Measurements from ENCODE around the gene APBA1. TPM values are rescaled to one million over a fixed set of nuclear protein-coding genes. Genes with fewer than 3 reads are reported as not detected.

Gene APBA1
- total RNA-seq, 1 experiment from 2014 or later: 0.53 TPM

DNA sequence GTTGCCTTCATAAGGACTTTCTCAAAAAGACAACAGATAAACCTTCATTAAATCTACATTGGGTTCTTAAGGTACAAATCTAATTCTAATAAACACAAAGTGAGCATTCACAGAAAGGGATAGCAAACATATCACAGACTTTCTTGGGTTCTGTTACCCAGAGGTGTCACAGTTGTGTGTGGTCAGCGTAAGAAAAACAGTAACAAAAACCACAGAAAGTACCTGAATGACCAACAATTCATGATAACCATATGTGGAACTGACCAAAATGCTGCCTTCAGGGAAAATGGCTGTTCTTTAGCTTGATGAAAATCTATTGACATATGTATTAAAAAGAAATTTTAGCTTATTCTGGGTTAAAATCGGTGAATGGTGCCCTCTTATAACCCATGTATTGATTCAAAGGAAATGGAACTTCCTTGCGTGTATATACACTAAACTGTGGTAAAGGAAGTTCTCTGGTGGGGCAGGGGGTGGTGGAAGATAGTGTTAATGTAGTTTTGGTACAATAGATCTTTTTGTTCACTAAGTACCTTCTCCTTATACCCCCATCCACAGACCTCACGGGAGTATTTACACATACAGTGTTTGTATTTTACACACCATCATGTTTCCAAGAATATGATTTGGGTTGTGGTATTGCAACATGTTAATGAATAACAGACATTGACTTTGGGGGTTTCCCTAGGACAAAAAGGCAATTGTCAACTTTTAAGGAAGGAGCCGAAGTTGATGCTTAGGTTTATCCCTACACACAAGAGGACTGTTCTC lies 152.5 kb downstream of the APBA1 start:
- Histone ChIP-seq H3K4me3 (no peak overlapping the region), H3K36me3 (no peaks in the 10 kb centered on the region), H3K9me3 (replicated peaks) (no peaks in the 10 kb centered on the region), H3K27me3 (no peaks in the 10 kb centered on the region), H3K27ac (no peak overlapping the region), H3K4me1 (no peaks in the 10 kb centered on the region)
- DNase-seq: no peak

DNA sequence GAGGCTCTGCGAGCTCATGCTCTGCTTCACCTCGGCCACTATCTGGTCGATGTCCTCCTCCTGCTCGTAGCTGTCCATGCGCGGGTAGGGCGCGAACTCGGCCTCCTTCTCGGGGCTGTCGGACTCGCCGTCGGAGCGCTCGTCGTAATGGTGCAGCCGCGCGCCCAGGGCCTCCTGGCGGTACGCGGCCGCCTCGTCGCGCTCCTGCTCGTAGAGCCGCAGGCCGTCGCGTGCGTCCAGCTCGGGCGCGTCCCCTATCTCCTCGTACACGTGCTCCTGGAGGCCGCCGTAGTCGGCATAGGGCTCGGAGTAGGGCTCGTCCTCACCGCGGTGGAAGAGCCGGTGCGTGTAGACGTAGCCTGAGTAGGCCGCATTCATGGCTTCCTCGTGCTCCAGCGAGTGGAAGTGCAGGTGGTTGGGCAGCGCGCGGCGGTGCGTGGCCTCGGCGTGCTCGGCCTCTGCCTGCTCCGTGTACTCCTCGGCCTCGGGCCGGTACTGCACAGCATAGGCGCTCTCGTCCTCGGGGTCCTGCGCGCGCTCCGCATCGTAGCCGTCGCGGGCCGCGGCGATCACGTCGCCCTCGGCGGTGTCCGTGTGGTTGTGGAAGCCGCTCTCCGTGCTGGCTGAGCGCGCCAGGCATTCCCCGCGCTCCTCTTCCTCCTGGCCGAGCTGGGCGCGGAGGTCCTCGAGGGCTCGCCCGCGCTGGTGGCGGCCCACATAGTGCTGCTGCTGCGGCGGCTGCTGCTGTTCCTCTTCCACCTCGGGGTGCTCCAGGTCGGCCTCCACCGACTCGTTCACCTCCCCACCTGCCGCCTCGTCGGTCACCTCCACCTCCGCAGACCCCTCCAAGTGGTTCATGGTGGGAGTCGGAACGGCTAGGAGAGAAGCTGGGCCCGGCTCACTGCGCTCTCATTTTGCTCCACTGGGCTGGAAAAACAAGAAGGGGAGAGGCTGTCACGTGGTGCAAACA lies 155.5 kb downstream of the APBA1 start:
- no peak for DNase-seq
- H3K27ac ChIP-seq: no peak overlapping the region
- H3K36me3 ChIP-seq: no peaks in the 10 kb centered on the region
- no peak overlapping the region for H3K4me3 ChIP-seq
- peaks cover 19% of the 10 kb centered on the region for H3K4me1 ChIP-seq
- H3K9me3 ChIP-seq (replicated peaks): 0 out of 2 replicates have a peak, but pooled peaks cover 5% of the 10 kb centered on the region
- H3K27me3 ChIP-seq: no peaks in the 10 kb centered on the region

DNA sequence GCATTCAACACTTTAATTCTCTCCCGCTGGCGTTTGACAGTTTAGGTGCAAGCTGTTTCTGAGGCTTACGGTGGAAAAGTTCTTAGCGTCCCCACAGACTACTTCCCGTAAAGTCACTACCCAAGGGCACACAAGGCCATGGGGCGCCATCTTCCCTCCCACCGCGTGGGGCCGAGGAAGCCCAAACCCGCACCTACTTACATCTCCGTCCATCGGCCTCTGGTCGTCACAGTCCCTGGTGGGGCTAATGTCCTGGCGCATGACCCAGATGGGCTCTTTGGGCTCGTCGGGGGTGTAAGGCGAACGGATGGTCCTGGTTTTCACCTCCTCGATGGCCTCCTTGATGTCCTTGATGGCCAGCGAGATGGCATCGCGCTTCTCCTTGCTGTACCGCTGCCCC lies 156.4 kb downstream of the APBA1 start:
- no peak for DNase-seq
- Histone ChIP-seq H3K4me1 (peaks cover 19% of the 10 kb centered on the region), H3K9me3 (replicated peaks) (0 out of 2 replicates have a peak, but pooled peaks cover 5% of the 10 kb centered on the region), H3K27ac (no peak overlapping the region), H3K4me3 (no peak overlapping the region), H3K27me3 (no peaks in the 10 kb centered on the region), H3K36me3 (no peaks in the 10 kb centered on the region)

DNA sequence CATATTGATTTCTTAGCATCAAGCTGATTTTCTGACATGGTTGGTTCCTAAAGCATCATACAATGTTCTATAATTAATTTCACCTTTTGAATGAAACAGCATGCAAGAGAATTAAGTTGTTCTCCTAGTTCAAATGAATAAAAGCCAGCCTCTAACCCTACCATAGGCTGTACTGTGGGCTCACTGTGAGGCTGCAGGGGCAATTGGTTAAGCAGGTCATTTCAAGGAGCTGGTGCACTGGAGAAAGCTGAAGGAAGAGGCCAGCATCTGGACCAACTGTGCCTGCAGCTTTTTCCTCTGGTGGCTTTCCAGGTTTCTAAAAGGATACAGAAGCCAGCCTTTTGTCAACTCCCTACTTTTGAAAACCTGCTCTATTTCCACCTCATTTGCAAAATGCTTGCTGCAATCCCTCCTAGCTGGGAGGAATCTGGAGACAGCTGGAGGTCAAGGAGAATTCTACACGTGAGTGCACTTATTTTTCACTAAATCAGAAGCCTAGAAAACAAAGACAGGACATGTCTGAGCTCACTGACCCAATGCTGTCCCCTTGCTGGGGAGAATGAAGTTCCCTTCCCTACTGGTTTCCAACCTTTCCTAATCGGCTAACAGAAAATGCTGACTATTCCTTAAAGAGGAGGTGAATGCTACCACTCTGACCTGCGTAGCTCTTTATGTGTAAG lies 158.9 kb downstream of the APBA1 start:
- 0 out of 2 replicates have a peak, but pooled peaks cover 5% of the 10 kb centered on the region for H3K9me3 ChIP-seq (replicated peaks)
- no peak overlapping the region for H3K4me3 ChIP-seq
- no peaks in the 10 kb centered on the region for H3K27me3 ChIP-seq
- H3K36me3 ChIP-seq: no peaks in the 10 kb centered on the region
- no peak overlapping the region for H3K27ac ChIP-seq
- H3K4me1 ChIP-seq: peaks cover 19% of the 10 kb centered on the region
- DNase-seq: peak in 1 of 2 experiments; percentile 31

DNA sequence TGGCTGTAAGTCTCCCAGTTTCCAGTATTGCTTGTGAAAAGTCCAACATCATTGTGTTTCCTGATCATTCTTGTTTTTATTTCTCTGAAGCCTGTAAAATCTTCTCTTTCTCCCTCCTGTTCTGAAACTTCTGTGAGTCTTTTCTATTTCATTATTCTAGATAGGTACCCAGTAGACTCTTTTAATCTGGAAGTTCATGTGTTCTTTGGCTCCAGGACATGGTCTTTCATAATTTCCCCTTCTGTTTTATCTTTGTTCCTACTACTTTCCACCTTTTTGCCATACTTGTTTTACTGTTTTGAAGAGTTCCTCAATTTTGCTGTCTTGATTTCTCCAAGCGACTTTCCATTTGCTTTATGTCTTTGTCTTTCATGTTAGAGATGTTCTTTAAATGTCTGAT lies 168.1 kb downstream of the APBA1 start:
- Histone ChIP-seq H3K9me3 (replicated peaks) (no peaks in the 10 kb centered on the region), H3K27ac (no peak overlapping the region), H3K4me1 (no peaks in the 10 kb centered on the region), H3K27me3 (no peaks in the 10 kb centered on the region), H3K36me3 (no peaks in the 10 kb centered on the region), H3K4me3 (no peak overlapping the region)
- no peak for DNase-seq

DNA sequence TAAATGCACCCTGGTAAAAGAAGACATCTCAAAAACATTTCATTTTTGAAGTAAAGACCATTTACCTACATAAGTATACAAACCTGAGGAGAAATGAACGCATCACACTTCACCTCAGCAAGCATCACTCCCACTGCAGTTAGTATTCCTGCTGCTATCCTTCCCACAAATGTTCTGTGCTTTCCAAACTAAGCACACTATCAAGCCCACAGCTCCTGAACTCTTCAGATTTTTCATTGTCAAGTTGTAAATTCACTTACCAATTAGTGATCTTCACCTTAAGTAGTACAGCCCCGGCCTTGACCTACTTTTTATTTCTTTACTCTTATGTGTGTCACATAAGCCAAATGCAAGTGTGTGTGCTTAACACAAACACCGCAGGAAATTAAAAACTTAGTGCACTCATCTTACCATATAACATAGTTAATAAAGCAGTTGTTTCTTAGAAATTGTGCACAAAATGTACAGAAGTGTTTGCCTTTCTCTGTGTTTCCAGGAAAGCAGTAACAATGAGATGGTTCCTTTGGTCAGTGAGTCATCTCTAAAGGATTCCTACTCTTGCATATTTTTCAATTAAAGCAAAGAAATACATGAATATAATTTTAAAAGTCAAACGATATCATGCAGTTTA lies 169.4 kb downstream of the APBA1 start:
- Histone ChIP-seq H3K4me3 (no peak overlapping the region), H3K27me3 (no peaks in the 10 kb centered on the region), H3K27ac (no peak overlapping the region), H3K4me1 (no peaks in the 10 kb centered on the region), H3K36me3 (no peaks in the 10 kb centered on the region), H3K9me3 (replicated peaks) (no peaks in the 10 kb centered on the region)
- no peak for DNase-seq

DNA sequence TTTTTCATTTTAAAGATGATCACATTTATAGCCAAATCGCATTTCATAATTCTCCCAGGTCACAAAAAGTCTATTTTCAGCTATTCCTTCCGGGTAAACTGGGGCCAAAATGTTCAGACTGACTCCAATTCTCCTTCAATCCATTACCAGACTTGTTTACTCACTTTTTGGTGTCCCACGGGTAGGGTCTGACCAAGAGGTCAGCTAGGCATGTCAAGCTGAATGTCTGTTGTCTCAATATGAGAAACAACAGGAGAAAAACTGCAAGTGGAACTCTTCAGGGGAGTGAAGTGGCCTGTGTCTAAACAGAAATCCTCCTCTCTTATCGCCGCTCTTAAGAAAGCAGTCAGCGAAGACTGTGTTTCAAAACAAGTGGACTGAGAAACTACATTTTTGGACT lies 171.3 kb downstream of the APBA1 start:
- no peak for DNase-seq
- Histone ChIP-seq H3K27ac (no peak overlapping the region), H3K36me3 (no peaks in the 10 kb centered on the region), H3K4me3 (no peak overlapping the region), H3K27me3 (no peaks in the 10 kb centered on the region), H3K9me3 (replicated peaks) (no peaks in the 10 kb centered on the region), H3K4me1 (no peaks in the 10 kb centered on the region)

DNA sequence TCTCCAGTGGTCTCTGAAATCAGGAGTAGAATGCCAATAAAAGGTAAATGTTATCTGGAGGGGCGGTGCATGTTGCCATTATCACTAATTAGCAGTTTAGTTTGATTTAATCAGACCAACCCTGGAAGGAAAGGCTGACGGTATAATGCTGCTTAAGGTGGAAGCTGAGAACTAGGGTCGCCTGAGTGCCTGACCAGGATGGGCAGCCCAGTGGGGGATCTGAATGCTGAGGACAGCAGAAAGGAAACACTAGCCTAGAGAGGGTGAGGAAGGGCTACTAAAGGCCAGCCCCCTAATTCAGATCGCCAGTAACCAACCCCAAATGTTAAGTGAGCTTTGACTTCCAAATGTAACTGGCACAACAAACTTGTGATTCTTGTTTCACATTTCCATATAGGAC lies 172.2 kb downstream of the APBA1 start:
- no peaks in the 10 kb centered on the region for H3K4me1 ChIP-seq
- DNase-seq: no peak
- no peak overlapping the region for H3K27ac ChIP-seq
- H3K4me3 ChIP-seq: no peak overlapping the region
- H3K36me3 ChIP-seq: no peaks in the 10 kb centered on the region
- H3K9me3 ChIP-seq (replicated peaks): no peaks in the 10 kb centered on the region
- no peaks in the 10 kb centered on the region for H3K27me3 ChIP-seq

DNA sequence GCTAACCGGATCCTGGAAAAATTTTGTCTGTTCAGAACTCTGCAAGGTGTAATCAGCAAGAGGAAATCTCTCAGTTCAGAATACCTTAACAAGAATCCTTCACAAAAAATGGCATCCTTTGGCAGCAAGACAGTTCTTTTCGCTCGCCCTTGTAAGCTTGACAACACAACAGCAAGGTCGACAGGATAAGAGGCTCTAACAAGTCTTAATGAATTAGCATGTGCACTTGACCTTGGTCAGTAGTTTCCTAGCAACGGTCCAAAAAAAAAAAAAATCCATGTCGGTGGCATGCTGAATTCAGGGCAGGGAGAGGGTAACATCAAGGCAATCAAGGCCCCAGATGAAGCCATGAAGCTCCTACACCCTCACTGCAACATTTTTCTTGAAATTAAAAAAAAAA lies 172.8 kb downstream of the APBA1 start:
- no peak overlapping the region for H3K4me3 ChIP-seq
- H3K27ac ChIP-seq: no peak overlapping the region
- no peak for DNase-seq
- no peaks in the 10 kb centered on the region for H3K9me3 ChIP-seq (replicated peaks)
- H3K4me1 ChIP-seq: no peaks in the 10 kb centered on the region
- no peaks in the 10 kb centered on the region for H3K36me3 ChIP-seq
- H3K27me3 ChIP-seq: no peaks in the 10 kb centered on the region

DNA sequence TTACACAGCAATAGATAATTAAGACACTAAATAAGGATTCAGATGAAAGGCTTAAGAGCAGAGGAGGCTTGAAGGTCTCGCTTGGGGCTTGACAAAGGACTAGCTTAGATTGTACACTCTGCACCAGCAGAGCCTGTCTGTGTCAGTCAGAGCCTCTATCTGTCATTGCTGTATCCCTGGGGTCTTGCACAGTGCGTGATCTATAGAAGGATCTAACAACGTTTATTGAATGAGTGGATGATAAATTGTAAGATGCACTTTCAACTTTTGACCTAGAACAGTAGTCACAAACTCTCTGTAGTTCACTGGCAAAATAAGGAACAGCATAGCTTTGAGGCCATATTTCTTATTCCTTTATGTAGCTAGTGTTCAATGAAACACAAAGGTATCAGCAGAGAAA lies 173.7 kb downstream of the APBA1 start:
- H3K36me3 ChIP-seq: no peaks in the 10 kb centered on the region
- H3K27ac ChIP-seq: no peak overlapping the region
- H3K4me1 ChIP-seq: no peaks in the 10 kb centered on the region
- no peaks in the 10 kb centered on the region for H3K27me3 ChIP-seq
- H3K4me3 ChIP-seq: no peak overlapping the region
- no peak for DNase-seq
- H3K9me3 ChIP-seq (replicated peaks): no peaks in the 10 kb centered on the region

DNA sequence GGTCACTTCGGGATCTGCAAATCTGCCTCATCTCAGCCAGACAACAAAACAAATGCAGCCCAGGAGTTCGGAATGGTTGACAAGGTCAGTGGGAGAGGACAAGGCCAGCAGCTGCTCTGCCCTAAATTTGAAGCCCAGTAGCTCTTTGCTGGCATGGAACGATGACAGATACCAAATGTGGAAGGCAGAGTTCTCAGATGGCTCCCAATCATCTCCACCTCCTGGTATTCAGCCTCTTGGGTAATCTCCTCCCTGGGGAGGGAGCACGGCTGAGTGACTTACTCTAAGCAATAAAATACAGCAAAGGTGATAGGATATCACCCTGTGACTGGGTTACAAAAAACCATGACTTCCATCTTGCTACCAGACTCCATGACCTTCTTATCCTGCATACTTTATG lies 174.4 kb downstream of the APBA1 start:
- Histone ChIP-seq H3K36me3 (no peaks in the 10 kb centered on the region), H3K4me3 (no peak overlapping the region), H3K4me1 (no peaks in the 10 kb centered on the region), H3K27me3 (no peaks in the 10 kb centered on the region), H3K9me3 (replicated peaks) (no peaks in the 10 kb centered on the region), H3K27ac (no peak overlapping the region)
- DNase-seq: no peak

DNA sequence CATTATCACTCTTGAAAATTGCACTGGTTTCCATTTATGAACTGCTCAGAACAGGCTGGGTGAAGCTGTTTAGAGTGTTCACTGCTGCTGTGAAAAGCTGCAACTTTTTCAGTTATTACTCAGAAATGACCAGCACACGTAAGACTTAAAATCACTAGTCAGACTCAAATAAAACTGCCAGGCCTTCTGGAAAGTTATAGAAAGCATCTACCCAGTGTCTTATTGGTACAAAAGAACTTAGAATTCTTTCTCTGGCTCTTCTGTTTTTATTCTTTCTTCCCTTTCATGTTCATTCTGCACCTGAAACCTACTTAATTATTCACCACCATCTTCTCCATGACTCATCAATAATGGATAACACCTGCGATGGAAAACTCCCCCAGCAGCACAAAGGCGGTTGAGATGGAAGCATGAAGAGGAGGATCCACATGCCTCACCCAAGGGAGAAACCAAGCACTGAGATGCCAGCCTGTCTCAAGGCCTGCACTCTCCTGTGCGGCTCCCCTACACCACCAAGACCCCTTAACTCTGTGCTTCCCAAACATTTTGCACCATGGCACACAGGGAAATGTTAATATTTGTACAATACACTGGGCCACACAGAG lies 175.2 kb downstream of the APBA1 start:
- DNase-seq: no peak

DNA sequence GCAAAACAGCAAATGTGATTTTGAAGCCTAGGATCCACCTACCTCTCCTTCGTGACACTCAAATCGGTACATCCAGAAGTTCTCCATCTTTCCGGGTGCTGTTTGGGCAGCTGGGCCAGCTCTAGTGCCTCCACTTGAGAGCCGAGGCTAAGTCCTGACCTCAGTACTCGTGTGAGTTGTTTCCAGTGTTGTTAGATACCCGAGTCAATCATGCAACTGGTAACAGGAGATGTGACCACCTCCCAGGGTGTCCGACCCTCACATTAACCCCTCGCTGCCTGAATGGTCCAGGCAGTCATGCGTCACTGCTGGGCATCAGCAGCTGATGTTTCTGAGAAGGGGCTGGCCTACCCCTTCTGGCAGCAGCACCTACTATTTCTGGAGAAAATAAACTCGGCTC lies 176.9 kb downstream of the APBA1 start:
- Histone ChIP-seq H3K36me3 (no peaks in the 10 kb centered on the region), H3K4me3 (no peak overlapping the region), H3K4me1 (no peaks in the 10 kb centered on the region), H3K27ac (no peak overlapping the region), H3K9me3 (replicated peaks) (no peaks in the 10 kb centered on the region), H3K27me3 (no peaks in the 10 kb centered on the region)
- no peak for DNase-seq

More for the DNA sequence above, 175.2 kb downstream of the APBA1 start:
- H3K27ac ChIP-seq: no peak overlapping the region
- H3K9me3 ChIP-seq (replicated peaks): no peaks in the 10 kb centered on the region
- H3K4me3 ChIP-seq: no peak overlapping the region
- H3K27me3 ChIP-seq: no peaks in the 10 kb centered on the region
- H3K4me1 ChIP-seq: no peaks in the 10 kb centered on the region
- H3K36me3 ChIP-seq: no peaks in the 10 kb centered on the region

DNA sequence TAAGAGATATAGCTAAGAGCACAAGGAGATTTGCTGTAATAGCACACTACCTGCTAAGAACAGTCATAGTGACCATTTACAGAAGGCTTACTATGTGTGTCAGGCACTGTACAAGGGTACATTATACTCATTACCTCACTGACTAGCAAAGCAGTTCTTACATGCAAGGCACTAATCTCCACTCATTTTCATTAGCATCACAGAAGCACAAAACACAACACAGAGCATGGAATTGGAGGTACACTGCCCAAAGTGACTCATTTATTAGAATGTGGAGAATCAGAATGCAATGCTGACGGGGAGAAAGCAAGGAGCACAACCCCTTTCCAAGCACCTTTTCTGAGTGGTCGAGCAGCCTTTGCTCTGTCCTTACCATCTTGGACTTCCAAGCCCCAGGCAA lies 177.4 kb downstream of the APBA1 start:
- no peak overlapping the region for H3K4me3 ChIP-seq
- DNase-seq: no peak
- no peaks in the 10 kb centered on the region for H3K9me3 ChIP-seq (replicated peaks)
- no peaks in the 10 kb centered on the region for H3K36me3 ChIP-seq
- no peaks in the 10 kb centered on the region for H3K27me3 ChIP-seq
- no peak overlapping the region for H3K27ac ChIP-seq
- H3K4me1 ChIP-seq: no peaks in the 10 kb centered on the region
